GM19468 (cell line): ENCODE measurements around the gene SYNPO2.

ENCODE experiments used
- ATAC-seq: cut with Tn5 transposase; IDR thresholded peaks from one replicate; pipeline ENCODE4 v1.9.1; 2021; ENCODE audit warnings: mild to moderate bottlenecking, moderate library complexity, moderate number of reproducible peaks; ENCODE audit not compliant: unreplicated experiment; ENCODE audit errors: extremely low read depth

The SYNPO2 gene

DNA sequence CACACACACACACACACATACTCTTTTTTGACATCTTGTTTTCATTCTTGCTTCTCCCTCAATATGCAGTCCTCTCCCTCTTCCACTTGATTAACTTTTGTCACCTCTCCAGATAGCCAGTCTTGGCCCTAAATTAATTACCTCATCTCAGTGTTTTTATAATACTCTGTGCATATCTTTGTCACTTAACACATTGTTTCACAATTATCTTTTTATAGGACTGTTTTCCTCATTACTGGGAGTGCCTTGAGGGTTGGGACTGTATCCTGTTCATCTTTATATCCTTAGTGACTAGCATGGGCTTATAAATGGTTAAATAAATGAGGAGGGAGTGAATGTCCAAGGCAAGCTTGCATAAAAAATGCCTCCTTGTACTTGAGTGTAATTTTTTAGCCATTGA, 33.1 kb downstream of the SYNPO2 start:
- ATAC-seq, result no peak

DNA sequence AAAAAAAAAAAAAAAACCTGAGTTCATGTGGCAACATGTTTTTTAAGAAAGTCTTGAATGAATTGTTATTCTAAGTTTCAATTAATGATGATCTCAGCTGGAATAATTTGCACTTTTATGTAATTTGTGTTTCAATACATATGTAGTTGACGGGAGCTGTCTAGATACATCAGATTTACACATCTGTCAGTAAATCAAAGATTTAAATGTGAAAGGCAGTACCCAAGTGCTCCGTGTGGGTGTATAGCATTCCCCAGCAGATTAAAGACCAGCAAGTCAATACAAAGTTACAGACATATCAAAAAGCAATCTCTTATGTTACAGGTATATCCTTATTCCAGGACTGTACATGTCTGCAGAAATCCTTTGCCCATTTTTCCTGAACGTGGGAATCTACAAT, 35.2 kb downstream of the SYNPO2 start:
- ATAC-seq, result no peak

DNA sequence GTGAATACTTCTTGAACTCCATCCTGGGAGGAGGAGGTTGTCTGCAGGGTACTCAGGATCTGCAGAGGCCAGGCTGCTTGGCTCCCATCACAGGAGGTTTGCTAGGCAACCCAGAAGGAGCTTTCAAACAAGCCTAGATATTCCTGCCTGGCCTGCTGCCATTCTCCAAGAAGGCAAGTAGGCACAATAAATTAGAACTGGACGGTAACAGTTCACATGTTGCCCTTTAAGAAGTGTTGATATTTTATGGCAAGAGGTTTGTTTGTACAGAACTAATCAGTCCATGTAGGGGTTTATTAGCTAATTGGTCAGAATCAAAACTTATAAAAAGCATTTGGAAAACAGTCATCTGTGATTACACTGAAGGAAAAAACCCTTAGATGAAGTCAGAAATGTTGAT, 39.3 kb downstream of the SYNPO2 start:
- ATAC-seq, result no peak

DNA sequence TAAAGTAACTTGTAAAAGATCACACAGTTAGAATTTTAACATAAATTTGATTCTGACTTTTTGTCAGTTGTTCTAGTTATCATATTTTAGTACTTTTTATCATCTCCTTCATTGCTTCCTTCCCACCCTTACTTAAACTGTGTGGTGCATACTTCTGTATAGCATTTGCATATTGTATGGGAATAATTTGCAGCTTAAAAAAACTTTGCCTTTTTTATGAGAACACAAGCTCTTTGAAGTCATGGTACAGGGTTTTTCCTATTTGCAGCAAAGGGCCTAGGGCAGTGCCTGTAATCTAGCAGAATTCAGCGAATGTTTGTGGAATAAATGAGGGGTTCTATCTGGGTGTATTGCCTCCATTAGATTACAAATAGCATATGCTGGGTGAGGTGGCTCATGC, 41.6 kb downstream of the SYNPO2 start:
- no peak for ATAC-seq

DNA sequence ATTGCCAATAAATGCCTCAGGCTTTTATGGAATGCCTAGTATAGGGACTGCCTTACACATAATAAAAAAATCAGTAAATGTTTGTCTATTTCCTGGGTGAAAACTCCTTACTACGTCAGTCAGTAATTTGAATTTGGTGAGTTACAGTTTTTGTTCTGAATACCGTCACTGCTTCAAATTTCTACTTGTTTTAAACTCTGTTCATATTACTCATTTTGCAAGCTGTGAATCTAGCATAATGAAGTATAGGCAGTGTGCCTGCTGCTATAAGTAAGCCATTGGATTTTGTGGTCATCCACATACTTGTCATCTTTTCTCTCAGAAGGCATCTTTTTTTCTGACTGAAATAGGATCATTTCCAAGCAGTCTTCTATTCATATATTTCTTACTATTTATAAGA, 43.1 kb downstream of the SYNPO2 start:
- no peak for ATAC-seq

DNA sequence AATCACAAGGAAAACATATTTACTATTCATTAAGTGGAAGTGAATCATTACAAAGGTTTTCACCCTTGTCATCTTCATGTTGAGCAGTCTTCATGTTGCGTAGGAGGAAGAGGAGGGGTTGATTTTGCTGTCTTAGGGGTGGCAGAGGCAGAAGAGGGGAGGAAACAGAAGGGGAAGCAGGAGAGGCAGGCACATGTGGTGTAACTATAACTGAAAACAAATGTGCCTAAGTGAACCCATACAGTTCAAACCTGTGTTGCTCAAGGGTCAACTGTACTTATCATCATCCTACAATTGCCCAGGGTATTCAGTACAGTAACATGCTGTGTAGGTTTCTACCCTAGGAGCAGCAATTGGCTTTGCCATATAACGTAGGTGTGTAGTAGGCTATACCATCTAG, 47.2 kb downstream of the SYNPO2 start:
- ATAC-seq, result no peak

DNA sequence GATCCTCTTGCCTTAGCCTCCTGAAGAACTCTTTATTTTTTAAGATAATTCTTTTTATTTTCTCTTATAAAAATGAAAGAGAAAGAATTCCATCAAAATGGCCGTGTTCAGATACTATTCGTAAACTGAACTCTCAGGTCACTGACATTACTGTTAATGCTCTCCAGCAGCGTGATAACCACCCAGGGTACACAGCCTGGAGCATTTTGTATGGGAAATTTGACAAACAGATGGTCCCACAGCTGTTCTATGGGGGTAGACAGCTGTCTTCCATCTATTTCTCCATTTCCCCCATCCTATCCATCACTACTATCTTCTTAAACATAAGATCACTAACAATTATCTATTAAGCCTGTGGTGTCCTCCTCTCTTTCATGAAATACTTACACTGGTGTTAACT, 47.8 kb downstream of the SYNPO2 start:
- ATAC-seq, result no peak

DNA sequence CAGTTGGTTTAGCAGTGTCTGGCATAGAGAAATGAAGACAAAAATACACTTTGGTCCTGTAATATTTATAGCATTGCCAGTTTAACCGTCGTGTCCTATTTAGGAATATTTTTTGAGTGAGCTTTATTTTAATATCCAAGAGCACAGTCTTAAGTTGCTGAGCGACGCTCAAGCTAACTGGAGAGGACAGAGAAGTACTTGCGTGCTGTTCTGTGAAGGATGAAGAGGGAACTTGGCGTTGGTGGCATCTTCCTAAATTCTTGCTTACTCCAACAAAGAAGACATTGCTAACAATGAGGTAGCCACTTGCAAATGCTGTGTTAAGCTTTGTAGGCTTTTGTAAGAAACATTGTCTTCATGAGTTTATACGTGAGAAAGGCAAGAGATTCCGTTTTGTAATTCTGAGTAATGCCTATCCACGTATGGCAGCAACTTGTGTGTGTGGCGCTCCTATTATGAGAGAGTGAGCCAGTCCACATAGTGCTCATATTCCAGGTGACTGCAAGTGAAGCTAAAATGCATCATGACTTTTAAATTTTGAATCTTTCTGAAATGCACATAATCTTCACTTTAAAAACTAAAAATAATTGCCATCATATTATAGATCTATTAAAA, 50.6 kb downstream of the SYNPO2 start:
- ATAC-seq, result no peak

DNA sequence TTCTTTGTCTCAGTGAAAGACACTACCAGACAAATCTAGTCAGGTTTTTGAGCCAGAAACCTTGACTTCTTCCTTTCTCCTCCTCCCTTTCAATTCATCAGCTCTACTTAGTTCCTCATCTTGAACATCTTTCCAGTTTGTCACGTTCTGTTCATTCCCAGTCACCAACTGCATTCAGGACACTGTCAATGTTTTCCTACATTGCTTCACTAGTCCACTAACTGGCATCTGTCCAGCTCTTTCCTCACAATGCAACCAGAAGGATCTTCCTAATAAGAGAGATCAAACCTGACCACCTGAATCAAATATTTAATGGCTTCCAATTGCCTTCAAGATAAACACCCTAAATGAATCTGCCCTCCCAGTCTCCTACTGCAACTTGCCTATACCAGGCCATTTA, 52.5 kb downstream of the SYNPO2 start:
- ATAC-seq, result no peak

DNA sequence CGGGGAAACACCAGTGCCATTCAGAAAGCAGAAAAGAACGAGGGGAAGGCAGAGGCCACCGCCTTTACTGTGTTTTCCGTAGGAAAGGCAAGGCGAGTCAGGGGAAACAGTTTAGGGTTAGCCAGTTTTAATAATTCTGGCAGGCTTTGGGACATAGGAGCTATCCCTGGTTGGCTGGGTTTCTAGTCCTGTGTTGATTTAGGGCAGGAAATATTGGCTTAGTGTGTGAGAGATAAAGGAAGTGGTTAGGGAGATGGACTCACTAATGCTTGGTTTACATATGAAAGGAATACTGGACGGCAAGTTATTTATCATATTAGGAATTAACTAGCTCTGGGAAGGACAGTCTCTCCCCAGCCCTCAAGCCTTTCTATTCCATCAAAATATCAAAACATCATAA, 53.1 kb downstream of the SYNPO2 start:
- ATAC-seq, result no peak

DNA sequence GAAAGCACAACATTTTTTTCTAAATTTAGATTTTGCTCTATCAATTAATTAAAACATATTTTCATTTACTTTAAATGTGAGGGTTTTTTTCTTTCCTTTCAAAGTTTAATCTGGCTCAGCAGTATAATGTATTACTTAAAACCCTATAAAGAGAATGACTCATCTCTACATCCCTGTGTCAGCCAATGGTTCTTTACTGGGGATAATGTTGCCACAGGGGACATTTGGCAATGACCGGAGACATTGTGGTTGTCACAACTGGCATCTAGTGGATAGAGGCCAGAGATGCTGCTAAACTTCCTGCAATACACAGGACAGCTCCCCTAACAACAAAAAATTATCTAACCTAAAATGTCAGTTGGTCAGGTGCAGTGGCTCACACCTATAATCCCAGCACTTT, 53.8 kb downstream of the SYNPO2 start:
- no peak for ATAC-seq

DNA sequence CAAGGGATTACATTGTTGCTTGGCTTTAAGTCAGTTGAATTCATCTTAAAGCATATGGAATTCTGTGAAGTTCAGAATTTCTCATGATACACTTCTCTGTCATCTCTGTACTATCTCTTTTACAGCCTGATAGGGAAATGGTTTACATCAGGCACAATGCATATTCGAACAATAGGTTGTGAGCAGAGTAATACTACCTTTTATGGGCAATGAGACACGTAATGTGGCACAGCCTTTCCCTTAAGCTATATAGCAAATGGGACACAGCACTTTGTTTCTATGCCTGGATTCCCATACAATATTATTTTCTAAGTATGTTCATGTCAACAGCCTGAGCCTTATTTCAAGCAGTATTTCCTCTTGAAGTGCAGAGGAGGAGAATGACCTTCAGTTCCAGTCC, 58.4 kb downstream of the SYNPO2 start:
- ATAC-seq, result no peak

DNA sequence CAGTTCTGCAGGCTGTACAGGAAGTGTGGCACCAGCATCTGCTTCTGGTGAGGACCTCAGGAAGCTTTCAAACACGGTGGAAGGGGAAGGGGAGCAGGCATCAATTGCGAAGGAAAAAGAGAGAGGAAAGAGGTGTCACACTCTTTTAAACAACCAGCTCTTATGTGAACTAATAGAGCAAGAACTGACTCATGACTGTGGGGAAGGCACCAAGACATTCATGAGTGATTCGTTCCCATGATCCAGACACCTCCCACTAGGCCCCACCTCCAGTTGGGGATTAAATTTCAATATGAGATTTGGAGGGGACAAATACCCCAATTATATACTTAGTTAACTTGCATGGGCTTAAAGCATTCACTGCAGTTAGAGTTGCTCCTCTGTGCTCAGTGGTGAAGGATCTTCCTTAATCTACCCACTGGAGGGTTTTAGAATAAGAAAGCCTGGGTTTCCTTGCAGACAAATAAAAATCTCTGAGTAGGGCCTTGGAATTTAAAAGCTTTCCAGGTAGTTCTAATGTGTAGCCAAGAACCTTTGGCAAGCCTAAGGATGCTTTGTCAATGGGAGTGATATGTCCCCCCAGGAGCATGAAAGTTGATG, 60.0 kb downstream of the SYNPO2 start:
- ATAC-seq, result no peak

DNA sequence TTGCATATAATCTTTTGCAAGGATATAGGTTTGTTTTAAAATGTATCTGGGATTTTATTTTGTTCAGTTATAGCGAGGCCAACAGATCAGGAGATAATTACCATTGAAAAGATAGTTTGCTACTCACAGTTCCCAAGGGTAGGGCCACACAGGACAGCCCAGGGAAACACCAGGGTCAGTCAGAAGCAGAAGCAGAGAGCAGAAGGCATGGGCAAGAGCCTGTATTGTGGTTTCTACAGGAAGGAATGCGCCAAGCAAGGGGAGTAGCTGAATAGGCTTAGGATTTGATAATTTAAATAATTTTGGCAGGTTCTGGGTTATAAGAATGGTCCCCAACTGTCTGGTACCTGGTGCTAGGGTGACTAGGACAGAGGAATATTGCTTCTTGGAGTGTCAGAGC, 61.6 kb downstream of the SYNPO2 start:
- no peak for ATAC-seq

DNA sequence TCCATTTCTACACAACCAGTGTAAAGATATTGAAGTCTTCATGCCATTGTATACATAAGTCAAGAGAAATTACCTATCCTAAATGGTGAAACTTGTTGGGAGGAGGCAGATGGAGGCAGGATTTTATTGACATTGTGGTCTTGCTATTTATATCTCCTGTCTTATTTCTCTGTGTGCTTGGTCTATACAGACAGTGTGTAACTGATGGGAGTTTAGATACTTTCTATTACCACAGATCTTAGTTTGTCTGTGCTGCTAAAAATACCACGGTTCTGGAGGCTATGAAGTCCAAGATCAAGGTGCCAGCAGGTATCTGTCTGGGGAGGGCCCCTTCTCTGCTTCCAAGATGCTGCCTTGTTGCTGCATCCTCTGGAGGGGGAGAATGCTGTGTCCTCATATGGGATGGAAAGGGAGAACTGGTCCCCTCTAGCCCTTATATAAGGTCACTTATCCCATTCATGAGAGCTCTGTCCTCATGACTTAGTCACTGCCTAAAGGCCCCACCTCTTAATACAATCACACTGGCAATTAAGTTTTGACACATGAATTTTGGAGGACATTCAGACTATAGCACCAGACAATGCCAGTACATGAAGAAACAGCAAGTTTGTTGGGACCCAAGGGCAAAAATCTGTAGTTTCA, 62.4 kb downstream of the SYNPO2 start:
- ATAC-seq, result no peak

DNA sequence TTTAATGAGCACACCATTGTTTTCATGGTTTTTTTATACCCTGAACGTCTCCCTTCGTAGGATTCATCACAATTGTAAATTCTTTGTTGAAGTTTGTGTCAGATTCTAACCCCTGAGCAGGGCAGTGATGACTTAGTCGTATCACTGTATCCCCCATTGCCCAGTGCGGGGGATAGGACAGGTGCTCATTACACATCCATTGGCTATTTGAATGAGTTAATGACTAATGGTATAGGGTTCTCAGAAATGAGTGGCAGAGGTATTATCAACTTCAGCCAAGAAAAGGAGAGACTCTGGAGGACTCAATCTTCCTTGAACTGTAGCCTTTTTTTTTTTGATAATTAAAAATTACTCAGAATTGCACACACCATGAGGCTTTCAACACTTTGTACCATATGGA, 64.6 kb downstream of the SYNPO2 start:
- ATAC-seq, result no peak

DNA sequence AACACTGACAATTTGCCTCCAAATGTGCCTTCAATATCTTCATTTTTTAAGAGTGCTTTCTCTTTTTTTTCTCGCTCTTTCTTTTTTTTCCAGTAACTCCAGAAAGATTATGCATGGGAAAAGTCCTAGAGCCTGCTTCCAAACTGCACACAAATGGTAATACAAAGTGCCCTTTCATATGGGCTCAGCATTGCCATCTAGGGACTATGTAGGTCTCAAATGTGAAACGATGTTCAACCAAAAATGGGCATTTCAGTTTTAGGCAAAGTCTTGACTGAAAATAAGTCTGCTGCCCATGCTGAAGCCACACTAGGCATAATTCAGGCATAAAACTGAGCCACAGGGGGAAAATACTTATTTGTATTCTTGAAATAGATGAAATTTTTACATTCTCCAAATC, 65.6 kb downstream of the SYNPO2 start:
- no peak for ATAC-seq

DNA sequence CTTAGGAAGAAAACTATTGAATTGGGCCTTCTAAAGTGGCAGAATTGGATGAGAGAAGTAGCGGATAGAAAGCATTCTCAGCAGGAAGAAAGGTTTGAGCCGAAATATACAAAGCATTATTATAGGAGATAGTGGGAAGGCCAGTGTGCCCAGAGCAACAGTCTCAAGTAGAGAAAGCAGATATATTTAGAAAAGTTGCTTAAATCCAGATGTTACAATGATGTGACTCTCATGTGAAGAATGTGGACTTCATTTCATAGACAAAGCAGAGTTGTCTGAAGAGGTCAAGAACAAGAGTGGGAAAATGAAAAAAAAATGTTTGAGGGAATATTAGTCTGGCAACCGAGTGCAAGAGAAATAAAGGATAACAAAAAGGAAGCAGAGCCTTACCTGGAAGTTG, 66.9 kb downstream of the SYNPO2 start:
- no peak for ATAC-seq

DNA sequence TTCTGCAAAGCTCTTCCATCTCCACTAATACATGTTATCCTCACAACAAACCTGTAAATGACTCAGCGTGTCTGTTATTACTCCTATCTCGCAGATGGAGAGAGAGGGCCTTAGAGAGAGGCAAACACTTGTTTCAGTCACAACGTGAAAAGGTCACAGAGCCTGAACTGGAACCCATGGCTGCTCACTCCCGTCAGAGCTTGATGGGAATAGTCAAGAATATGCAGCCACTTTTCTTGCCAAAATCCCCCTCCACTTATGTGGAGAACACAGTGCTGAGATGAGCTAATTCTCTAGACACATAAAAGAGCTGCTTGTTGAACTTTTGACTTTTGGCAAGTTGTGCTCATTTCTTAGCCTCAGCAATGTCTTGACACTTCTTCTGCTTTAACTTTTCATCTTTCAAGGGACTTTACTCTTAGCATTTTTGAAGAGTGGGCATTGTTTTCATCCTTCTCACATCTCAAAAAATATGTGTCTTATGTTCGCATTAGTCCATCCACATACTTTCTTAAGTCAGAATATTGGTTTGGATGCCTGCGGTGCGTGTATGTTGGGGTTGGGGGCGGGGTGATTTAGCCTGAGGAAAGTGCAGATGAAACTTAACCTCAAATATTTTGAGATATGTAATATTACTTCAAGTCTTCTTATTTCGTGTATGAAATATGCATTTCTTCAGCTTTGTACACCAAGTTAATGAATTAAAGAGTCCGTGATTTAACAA, 69.2 kb downstream of the SYNPO2 start:
- no peak for ATAC-seq

DNA sequence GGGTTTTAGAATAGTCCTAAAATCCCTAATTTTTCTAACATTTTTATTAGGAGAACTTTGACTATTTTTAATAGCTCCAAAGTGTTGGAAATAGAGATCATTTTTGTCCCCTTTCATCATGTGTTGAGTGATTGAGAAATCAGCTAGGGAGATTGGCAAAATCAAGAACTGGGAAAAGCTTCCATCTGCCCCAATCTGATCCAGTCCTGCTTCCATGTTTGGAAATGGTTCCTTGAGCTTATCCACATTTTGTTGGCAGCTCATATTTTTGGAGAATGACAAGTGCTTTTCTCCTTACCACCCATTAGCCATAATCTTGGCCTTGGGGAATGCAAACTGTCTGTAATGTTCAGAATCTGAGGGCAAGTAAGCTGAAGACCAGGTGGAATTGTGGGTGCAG, 73.9 kb downstream of the SYNPO2 start:
- no peak for ATAC-seq

DNA sequence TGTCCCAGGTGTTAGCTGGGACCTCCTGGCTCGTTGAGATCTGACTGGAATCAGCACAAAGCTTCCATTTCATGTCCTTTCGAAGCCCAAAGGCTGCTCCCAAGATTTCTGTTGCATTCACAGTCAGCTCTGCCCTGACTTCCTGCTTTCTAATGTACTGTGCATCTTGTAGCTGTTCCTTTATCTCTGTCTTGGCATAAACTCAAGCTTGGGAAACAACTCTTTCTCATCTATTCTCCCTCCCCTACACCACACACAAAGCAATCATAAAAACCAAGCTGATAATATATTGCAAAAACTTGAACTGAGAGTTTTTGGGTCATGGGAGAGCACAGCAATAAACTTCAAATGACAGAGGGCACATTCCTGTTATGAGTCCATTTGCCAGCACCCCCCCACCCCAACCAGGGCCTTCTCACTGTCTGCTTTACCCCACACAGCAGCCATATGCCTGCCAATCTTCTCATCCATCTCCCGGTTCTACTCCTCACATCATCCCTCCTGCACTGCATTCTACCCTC, 76.3 kb downstream of the SYNPO2 start:
- no peak for ATAC-seq
